ENCODE results near the gene SPRR1B.
A peak's percentile ranks its signal among the peaks of the same experiment; 100 is the strongest.
"Not testable (repeated sequence)": the region's sequence is repeated elsewhere in the genome, so short reads cannot be mapped to it uniquely, and the experiment has no call there.

The SPRR1B gene, protein sequence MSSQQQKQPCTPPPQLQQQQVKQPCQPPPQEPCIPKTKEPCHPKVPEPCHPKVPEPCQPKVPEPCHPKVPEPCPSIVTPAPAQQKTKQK

GRCh38 chr1:153030895-153031294, at the start of gene SPRR1B:
TSS of gene SPRR1B (plus strand) at chr1:153031203. CDS start at chr1:153032346, 1,143 bp downstream.
- DNase-seq (ENCODE audit: low spot score): no peak

GRCh38 chr1:152982076-152982475, 48.9 kb upstream of the SPRR1B start:
- DNase-seq (ENCODE audit: low spot score): no peak

GRCh38 chr1:152983234-152983633, 47.8 kb upstream of the SPRR1B start:
- no peak for DNase-seq (ENCODE audit: low spot score)

GRCh38 chr1:152983743-152984142, 47.3 kb upstream of the SPRR1B start, which contains the start of gene SPRR1A:
TSS of gene SPRR1A (plus strand) at chr1:152984081. CDS start at chr1:152985231, 1,150 bp downstream.
- DNase-seq (ENCODE audit: low spot score): no peak

- no peak for DNase-seq (ENCODE audit: low spot score)
Observed at GRCh38 chr1:152986578-152986977, 44.4 kb upstream of the SPRR1B start.

- DNase-seq (ENCODE audit: low spot score): no peak
Observed at GRCh38 chr1:152993186-152993585, 37.8 kb upstream of the SPRR1B start.

DNA sequence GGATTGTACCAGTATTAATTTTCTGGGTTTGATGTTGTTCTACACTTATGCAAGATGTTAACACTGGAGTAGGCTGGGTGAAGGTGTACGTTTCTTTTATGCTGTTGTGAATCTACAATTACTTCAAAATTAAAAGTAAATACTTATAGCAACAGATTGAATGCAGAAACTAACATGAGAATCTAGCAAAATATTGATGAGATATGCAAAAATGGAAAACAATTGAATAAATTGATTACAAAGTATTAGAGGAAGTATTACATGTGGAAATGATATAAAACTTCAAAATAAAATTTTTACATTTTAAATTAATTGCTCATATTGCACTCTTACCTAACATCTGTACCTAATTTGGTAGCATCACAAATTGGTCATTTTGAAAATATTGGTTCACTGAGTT, 35.2 kb upstream of the SPRR1B start:
- no peak for DNase-seq (ENCODE audit: low spot score)

DNA sequence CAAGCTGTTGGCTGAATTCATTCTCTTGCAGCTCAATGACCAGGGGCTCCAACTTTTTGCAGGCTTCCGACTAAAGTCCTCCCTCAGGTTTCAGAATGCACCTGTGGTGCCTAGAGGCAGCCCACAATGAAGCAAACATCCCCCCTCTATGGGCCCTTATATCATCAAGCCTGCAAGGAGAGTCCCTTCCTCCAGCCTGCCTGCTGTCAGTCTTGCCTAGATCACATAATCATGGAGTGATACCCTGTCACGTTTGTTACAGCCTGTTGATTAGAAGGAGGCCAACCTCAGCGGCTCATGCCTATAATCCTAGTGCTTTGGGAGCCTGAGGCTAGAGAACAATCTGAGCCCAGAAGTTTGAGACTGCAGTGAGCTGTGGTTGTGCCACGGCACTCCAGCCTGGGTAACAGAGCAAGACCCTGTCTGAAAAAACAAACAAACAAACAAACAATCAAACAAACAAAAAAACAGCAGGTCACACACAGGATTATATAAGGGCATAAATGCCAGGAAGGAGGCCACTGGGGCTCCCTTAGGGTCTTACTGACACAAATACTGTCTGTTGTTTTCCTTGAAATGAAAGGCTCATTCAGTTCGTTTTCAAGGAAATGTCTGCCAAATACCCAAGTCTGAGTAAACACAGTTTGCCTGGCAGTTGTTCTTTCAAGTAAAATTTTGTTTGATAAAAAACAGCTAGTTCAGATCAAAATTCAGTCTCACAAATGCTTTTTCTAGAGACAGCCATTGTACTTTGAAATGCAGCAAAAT, 34.2 kb upstream of the SPRR1B start:
- no peak for DNase-seq (ENCODE audit: low spot score)

GRCh38 chr1:152997901-152998300, 33.1 kb upstream of the SPRR1B start:
- DNase-seq (ENCODE audit: low spot score): no peak

DNA sequence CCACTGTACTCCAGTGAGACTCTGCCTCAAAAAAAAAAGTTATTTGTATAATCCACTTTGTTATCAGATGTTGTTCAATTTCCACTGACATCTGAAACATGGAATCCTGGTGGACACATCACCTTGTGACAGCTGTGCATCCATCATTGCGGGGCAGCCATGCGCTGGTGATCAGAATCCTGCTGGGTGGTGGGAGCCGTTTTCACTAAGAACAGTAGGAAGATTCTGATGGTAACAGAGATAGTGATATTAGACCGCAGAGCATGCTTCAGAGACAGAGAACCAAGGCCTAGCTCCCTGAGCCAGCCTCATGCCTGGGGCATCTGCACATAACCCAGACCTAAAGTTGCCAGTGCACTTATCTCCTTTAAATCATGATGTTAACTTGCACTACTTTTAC, 32.5 kb upstream of the SPRR1B start:
- DNase-seq (ENCODE audit: low spot score): no peak

DNA sequence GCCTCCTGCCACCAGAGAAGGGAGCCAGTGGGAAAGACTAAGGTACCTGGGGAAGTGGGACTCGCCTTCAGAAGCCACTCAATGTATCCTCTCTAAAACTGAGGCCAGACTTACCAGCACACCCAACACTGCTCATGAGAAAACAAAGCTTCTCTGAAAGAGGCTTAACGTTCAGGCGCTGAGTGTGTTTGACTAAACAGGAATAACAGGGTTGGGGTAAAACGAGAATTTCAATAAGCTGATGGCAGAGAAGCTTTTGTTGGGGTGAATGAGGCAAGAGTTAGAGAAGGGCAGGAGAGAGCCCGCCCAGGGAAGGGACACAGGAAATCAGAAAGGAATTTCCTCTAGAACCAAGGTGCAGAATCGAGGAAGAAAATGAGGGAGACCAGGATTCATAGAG, 31.2 kb upstream of the SPRR1B start:
- no peak for DNase-seq (ENCODE audit: low spot score)

GRCh38 chr1:153000294-153000693, 30.7 kb upstream of the SPRR1B start:
- DNase-seq (ENCODE audit: low spot score): no peak

DNA sequence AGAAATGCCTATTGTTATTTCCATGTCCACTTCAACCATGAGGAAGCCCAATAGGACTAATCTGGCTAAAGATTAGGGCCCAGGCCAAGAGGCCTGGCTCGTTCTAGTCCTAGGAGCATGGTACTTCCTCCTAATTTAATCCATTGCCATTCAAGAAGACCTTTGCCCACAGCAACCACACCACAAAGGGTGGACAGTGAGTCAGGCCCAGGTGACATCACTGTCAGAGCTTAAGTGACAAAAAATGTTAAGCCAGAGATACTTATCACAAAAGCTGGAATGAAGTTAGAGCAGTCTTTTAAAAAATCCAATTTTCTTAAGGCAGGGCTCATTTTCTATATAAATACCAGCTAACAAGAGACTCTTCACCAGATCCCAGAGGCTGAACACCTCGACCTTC, 29.6 kb upstream of the SPRR1B start, which contains the start of gene SPRR3:
TSS of gene SPRR3 (plus strand) at position 368 of the 400 bp plus-strand sequence. CDS start 1,272 bp downstream, outside the sequence.
- DNase-seq (ENCODE audit: low spot score): no peak

- not testable (repeated sequence) for DNase-seq (ENCODE audit: low spot score)
Observed at GRCh38 chr1:153011235-153011758, 19.7 kb upstream of the SPRR1B start.

GRCh38 chr1:153021829-153022228, 9.2 kb upstream of the SPRR1B start:
- not testable (repeated sequence) for DNase-seq (ENCODE audit: low spot score)

DNA sequence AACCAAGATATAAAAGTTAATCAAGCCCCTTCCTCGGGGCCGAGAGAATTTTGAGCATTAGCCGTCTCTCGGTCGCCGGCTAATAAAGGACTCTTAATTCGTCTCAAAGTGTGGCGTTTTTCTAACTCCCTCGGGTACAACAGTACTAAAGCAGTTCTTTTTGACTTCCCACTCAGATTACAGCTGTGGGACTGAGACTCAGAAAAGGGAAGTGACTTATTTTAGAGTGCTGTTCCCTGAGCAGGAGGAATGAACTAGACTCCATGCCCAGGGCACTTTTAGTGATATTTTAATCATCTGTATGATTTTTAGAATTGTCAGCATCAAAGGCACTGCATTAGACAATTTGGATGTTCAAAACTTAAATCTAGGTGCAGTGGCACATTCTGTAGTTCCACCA, 8.7 kb upstream of the SPRR1B start:
- not testable (repeated sequence) for DNase-seq (ENCODE audit: low spot score)

GRCh38 chr1:153023109-153023508, 7.9 kb upstream of the SPRR1B start:
- no peak for DNase-seq (ENCODE audit: low spot score)

DNA sequence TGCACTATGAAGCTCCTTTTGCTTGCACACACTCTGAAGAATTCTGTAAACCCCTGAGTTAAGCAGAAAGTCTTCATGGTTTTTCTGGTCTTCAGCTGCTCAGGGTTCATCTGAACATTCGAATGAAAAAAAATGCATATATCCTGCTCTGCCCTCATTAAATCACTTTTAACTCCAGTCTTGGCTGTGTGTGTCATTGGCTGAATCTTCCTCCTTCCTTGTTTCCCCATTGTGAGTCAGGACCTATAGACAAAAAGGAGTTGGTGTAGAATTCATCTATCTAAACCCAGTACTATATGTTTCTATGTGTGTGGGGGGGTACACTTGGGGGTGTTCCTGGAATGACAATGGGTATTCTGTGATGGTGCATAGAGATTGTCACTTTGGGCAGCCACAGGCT, 6.6 kb upstream of the SPRR1B start:
- DNase-seq (ENCODE audit: low spot score): no peak

- DNase-seq (ENCODE audit: low spot score): no peak
Observed at GRCh38 chr1:153025797-153026196, 5.2 kb upstream of the SPRR1B start.

GRCh38 chr1:153028766-153029165, 2.2 kb upstream of the SPRR1B start:
- DNase-seq (ENCODE audit: low spot score): no peak

- no peak for DNase-seq (ENCODE audit: low spot score)
Observed at GRCh38 chr1:153032073-153032472, 1.1 kb downstream of the SPRR1B start.

- DNase-seq (ENCODE audit: low spot score): peak; percentile 20
Observed at GRCh38 chr1:153032677-153033308, 1.8 kb downstream of the SPRR1B start.

- DNase-seq (ENCODE audit: low spot score): no peak
Observed at GRCh38 chr1:153035211-153035610, 4.2 kb downstream of the SPRR1B start.

Data from iPS-NIHi11 (cell line).